Liver (tissue), 9 donors: Measurements from ENCODE around the gene ENTPD1. TPM values are rescaled to one million over a fixed set of nuclear protein-coding genes. Genes with fewer than 3 reads are reported as not detected.
"Not testable (repeated sequence)": the region's sequence is repeated elsewhere in the genome, so short reads cannot be mapped to it uniquely, and the experiment has no call there.

ENCODE experiments used
- DNase-seq: peaks from one replicate; pipeline ENCODE4 v3.0.0-alpha.2; 2017; ENCODE audit warnings: low spot score
- H3K27ac ChIP-seq, 2 donors: one replicate each; pipeline ENCODE4 v1.7.0; 2013; ENCODE audit warnings: inconsistent platforms in 2 of 2, low read length in 2 of 2, control low read depth in 1 of 2, low read depth in 1 of 2, mild to moderate bottlenecking in 1 of 2
- H3K27me3 ChIP-seq, 4 donors: one replicate each; pipeline versions ENCODE4 v1.6.1 to v1.7.0; 2013; ENCODE audit warnings: low read length in 3 of 4, inconsistent platforms in 1 of 4, mild to moderate bottlenecking in 1 of 4, moderate library complexity in 1 of 4; ENCODE audit not compliant: control insufficient read depth in 4 of 4, insufficient read depth in 4 of 4
- H3K36me3 ChIP-seq, 4 donors: one replicate each; pipeline versions ENCODE4 v1.6.1 to v1.7.0; 2013; ENCODE audit warnings: low read length in 3 of 4, mild to moderate bottlenecking in 3 of 4, low read depth in 1 of 4, moderate library complexity in 1 of 4; ENCODE audit not compliant: control insufficient read depth in 4 of 4, insufficient read depth in 3 of 4
- H3K4me1 ChIP-seq, 4 donors: one replicate each; pipeline versions ENCODE4 v1.6.1 to v1.7.0; 2013; ENCODE audit warnings: low read length in 3 of 4, mild to moderate bottlenecking in 3 of 4, moderate library complexity in 1 of 4; ENCODE audit not compliant: control insufficient read depth in 4 of 4, insufficient read depth in 4 of 4
- H3K4me3 ChIP-seq, 3 donors: one replicate each; pipeline versions ENCODE4 v1.6.1 to v1.7.0; 2013; ENCODE audit warnings: low read length in 3 of 3, control low read depth in 1 of 3, low read depth in 1 of 3, mild to moderate bottlenecking in 1 of 3
- H3K9ac ChIP-seq, 2 donors: one replicate each; pipeline ENCODE4 v1.7.0; 2013; ENCODE audit warnings: low read length in 2 of 2, mild to moderate bottlenecking in 2 of 2, moderate library complexity in 2 of 2, control low read depth in 1 of 2, low read depth in 1 of 2
- H3K9me3 ChIP-seq, 4 donors: one replicate each; pipeline versions ENCODE4 v1.6.1 to v1.7.0; 2013; ENCODE audit warnings: low read length in 3 of 4; ENCODE audit not compliant: control insufficient read depth in 4 of 4
- EGR1 ChIP-seq, 2 donors: IDR thresholded peaks; 2 replicates each; pipeline ENCODE4 v1.6.1; 2016 to 2018; ENCODE audit warnings: antibody characterized with exemption in 2 of 2, low read depth in 2 of 2
- FOXA2 ChIP-seq: IDR thresholded peaks from 2 replicates; pipeline ENCODE4 v1.6.1; 2016; ENCODE audit warnings: antibody characterized with exemption
- GABPA ChIP-seq, 2 donors: IDR thresholded peaks in 1 of 2; conservative IDR thresholded peaks in 1 of 2; 2 replicates each; pipeline ENCODE4 v1.6.1; 2016; ENCODE audit warnings: antibody characterized with exemption in 2 of 2, mild to moderate bottlenecking in 1 of 2, moderate library complexity in 1 of 2
- HNF4A ChIP-seq, 2 donors: conservative IDR thresholded peaks; 2 replicates each; pipeline ENCODE4 v1.6.1; 2016; ENCODE audit warnings: antibody characterized with exemption in 2 of 2, mild to moderate bottlenecking in 2 of 2
- HNF4G ChIP-seq: IDR thresholded peaks from 2 replicates; pipeline ENCODE4 v1.6.1; 2016; ENCODE audit warnings: antibody characterized with exemption
- JUND ChIP-seq, 2 donors: IDR thresholded peaks; 2 replicates each; pipeline ENCODE4 v1.6.1; 2016; ENCODE audit warnings: antibody characterized with exemption in 2 of 2
- NR2F2 ChIP-seq: IDR thresholded peaks from 2 replicates; pipeline ENCODE4 v1.6.1; 2016; ENCODE audit warnings: antibody characterized with exemption
- RAD21 ChIP-seq, 2 donors: IDR thresholded peaks; 2 replicates each; pipeline ENCODE4 v1.6.1; 2016; ENCODE audit warnings: antibody characterized with exemption in 2 of 2, mild to moderate bottlenecking in 2 of 2
- SP1 ChIP-seq: IDR thresholded peaks from 2 replicates; pipeline ENCODE4 v1.6.1; 2018; ENCODE audit warnings: antibody characterized with exemption, mild to moderate bottlenecking
- TAF1 ChIP-seq: conservative IDR thresholded peaks from 2 replicates; pipeline ENCODE4 v1.6.1; 2016; ENCODE audit warnings: antibody characterized with exemption, mild to moderate bottlenecking
- WGBS: extraction: QIAGEN DNeasy Blood & Tissue Kit; methylation state at CpG from one replicate; pipeline ENCODE4 v1.1.7; 2013; 5-methylcytosine and 5-hydroxymethylcytosine counted together
- polyA plus RNA-seq, 2 donors: library from polyadenylated mRNA; stranded (reverse) in 1 of 2; unstranded in 1 of 2; fragments of 200-250 nt in 1 of 2; fragments of >200 nt in 1 of 2; fragmentation: Nextera tagmentation in 1 of 2; extraction: Ambion mirVana in 1 of 2; gene quantifications; one replicate each; pipeline versions ENCODE4 v1.2.1 to v1.2.3, GENCODE V29; 2013 to 2015
- total RNA-seq, 2 donors: library from RNA; depleted of rRNA; stranded (reverse); fragments of >200 nt; gene quantifications; one replicate each; pipeline ENCODE4 v1.2.3, GENCODE V29; 2014
- TF ChIP-seq, protein P1 (sequence below): IDR thresholded peaks from 2 replicates; pipeline ENCODE4 v1.6.1; 2016; ENCODE audit warnings: antibody characterized with exemption
- TF ChIP-seq, protein P2 (sequence below): IDR thresholded peaks from 2 replicates; pipeline ENCODE4 v1.6.1; 2016; ENCODE audit warnings: antibody characterized with exemption
- donor health status: healthy.
- donor health status: healthy.
- donor health status: healthy.
- donor health status: healthy.
- donor health status: healthy.

Gene ENTPD1
- total and polyA plus RNA-seq, 4 donors: 2.1 to 8.0 (median 4.3) TPM

- TF ChIP-seq, protein P1, sequence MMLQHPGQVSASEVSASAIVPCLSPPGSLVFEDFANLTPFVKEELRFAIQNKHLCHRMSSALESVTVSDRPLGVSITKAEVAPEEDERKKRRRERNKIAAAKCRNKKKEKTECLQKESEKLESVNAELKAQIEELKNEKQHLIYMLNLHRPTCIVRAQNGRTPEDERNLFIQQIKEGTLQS: no peak
- TF ChIP-seq, protein P2, sequence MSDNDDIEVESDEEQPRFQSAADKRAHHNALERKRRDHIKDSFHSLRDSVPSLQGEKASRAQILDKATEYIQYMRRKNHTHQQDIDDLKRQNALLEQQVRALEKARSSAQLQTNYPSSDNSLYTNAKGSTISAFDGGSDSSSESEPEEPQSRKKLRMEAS: no peak
These were observed 117.2 kb downstream of the ENTPD1 start (continued) for GRCh38 chr10:95873139-95873538.

- H3K36me3 ChIP-seq: peaks cover 0 to 6% (median 0%) of the 10 kb centered on the region in 4 donors
- no peak overlapping the region for H3K27ac ChIP-seq
- no peak overlapping the region for H3K4me3 ChIP-seq
- TF ChIP-seq HNF4A (conservative IDR thresholded peaks at IDR 0.05) (no peak), TAF1 (no peak), SP1 (no peak), FOXA2 (no peak), RAD21 (IDR thresholded peaks at IDR 0.05) (no peak), NR2F2 (no peak), HNF4G (no peak)
- TF ChIP-seq, protein P1: no peak
- TF ChIP-seq, protein P2: no peak
- H3K9me3 ChIP-seq: no peaks in the 10 kb centered on the region
- H3K4me1 ChIP-seq: no peaks in the 10 kb centered on the region
- no peaks in the 10 kb centered on the region for H3K27me3 ChIP-seq
- WGBS: 95% methylated on average over 4 of the region's 4 CpGs
- DNase-seq: no peak
- H3K9ac ChIP-seq: no peak overlapping the region
These were observed 117.7 kb downstream of the ENTPD1 start for GRCh38 chr10:95873651-95874050.

DNA sequence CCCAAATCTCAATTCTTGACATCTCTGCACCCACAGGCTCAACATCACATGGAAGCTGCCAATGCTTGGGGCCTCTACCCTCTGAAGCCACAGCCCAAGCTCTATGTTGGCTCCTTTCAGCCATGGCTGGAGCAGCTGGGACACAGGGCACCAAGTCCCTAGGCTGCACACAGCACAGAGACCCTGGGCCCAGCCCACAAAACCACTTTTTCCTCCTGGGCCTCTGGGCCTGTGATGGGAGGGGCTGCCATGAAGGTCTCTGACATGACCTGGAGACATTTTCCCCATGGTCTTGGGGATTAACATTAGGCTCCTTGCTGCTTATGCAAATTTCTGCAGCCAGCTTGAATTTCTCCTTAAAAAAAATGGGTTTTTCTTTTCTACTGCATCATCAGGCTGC, 118.8 kb downstream of the ENTPD1 start:
- H3K9me3 ChIP-seq, H3K4me3 ChIP-seq, H3K9ac ChIP-seq, H3K27me3 ChIP-seq, H3K4me1 ChIP-seq, H3K36me3 ChIP-seq, DNase-seq, H3K27ac ChIP-seq: not testable (repeated sequence)

DNA sequence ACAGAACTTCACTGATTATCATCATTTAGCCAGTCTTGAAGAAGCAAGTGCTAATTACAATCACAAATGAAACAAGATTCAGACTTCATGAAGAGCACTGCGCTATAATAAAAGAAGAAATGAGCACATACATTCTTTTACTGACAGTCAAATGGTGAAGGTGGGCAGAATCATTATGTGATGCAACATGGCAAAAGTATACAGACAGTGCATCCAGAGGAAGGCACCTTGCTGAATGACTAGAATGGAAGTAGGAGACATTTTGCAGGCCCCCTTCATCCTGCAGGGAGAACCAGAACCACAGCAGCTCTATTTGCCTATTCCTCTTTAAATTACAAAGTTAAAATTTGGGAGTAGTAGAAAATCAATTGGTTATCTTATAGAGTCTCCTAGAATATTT, 120.8 kb downstream of the ENTPD1 start:
- H3K4me3 ChIP-seq: no peak overlapping the region
- no peak overlapping the region for H3K27ac ChIP-seq
- DNase-seq: no peak
- TF ChIP-seq EGR1 (IDR thresholded peaks at IDR 0.05; ENCODE audit: low read depth in 2 of 2) (no peak), HNF4A (conservative IDR thresholded peaks at IDR 0.05) (no peak), JUND (IDR thresholded peaks at IDR 0.05) (no peak), GABPA (IDR thresholded peaks at IDR 0.05 in 1 of 2, conservative IDR thresholded peaks at IDR 0.05 in 1 of 2) (no peak)
- TF ChIP-seq, protein P2: no peak
- no peaks in the 10 kb centered on the region for H3K4me1 ChIP-seq
- WGBS: 99% methylated on average over 1 of the region's 1 CpG
- H3K9me3 ChIP-seq: no peaks in the 10 kb centered on the region
- no peaks in the 10 kb centered on the region for H3K27me3 ChIP-seq
- peaks cover 0 to 6% (median 0%) of the 10 kb centered on the region in 4 donors for H3K36me3 ChIP-seq
- no peak overlapping the region for H3K9ac ChIP-seq
